Activated naive CD4-positive, alpha-beta T cell treated with anti-CD3 and anti-CD28 coated beads, Interleukin-2, amount 50 U/mL, for 16 hours (primary cell): Measurements from ENCODE around the gene NAIF1.
"Not testable (repeated sequence)": the region's sequence is repeated elsewhere in the genome, so short reads cannot be mapped to it uniquely, and the experiment has no call there.

ENCODE experiments used
- DNase-seq: peaks from one replicate; pipeline ENCODE4 v3.0.0-alpha.2; 2020

The NAIF1 gene

DNA sequence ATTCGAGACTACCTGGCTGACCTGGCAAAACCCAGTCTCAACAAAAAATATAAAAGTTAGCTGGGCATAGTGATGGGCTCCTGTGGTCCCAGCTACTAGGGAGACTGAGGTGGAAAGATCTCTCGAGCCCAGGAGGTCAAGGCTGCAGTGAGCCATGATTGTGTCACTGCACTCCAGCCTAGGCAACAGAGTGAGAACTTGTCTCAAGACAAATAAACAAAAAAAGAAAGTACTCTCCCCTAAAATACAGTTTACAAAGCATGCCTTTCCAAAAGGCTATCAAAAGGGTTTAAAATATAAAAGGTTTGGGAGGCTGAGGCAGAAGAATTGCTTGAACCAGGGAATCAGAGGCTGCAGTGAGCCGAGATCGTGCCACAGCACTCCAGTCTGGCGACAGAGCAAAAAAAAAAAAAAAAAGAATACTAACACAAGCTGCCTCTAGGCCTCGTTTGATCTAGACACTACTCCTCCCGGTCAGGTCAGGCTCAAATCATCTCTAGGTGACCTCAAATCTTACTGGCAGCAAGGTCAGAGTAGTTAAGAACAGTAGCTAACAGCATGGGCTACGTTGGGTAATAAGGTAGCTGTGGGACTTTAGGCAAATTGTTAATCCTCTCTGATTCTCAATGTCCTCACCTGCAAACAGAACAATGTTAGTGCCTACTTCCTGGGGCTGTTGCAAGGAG is 9.3 kb downstream of the NAIF1 start:
- no peak for DNase-seq

DNA sequence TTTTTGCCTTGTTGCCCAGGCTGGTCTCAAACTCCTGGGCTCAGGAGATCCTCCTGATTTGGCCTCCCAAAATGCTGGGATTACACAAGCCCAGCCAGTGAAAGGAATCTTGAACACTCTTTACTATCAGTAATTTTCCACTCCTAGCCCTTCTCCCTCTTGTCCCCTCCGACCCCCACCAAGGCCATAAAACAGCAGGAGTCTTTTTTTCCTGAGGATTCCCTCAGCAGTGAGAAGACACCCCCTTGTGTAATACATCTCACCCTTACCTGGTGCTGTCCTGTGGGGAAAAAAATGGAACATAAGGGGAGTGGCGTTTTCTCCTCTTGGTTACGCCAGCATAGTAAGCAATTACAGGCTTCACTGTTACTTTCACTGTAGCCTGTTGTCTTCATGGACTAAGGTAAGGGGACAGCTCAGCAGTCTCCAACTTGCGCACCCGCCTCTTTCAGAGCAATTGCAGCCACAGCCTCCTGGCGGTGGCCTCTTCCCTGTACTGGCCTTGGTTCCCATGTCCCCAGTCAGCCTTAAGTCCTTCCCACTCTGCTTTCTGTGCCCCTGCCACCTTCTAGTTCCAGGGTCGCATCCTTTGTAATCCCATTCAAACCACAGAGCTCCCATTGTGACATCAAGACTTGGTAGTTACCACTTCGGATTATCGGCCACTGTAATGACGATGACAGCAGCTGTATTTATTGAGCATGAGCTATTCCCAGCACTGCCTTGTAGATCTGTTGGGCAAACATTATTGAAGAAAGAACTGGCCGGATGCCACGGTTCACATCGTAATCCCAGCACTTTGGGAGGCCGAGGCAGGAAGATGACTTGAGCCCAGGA is 10.0 kb downstream of the NAIF1 start:
- no peak for DNase-seq

DNA sequence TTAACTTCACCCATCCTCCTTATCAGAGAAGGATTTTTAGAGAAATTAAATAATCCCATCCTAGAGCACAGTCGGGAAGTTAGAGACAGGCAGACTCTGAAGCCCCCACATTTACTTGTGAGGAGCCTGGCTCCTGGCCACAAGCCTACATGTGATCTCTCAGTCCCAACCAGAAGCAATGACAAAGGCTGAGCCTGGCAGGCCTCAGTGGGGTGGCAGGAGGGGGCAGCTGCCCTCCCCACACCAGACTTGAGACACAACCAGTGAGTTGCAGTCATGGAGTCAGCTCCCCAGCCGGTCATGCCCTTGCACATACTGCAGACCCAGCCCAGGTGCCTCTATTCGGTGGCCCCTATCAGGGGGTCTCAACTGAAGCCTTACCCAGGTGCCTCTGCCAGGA is 11.0 kb downstream of the NAIF1 start:
- no peak for DNase-seq

DNA sequence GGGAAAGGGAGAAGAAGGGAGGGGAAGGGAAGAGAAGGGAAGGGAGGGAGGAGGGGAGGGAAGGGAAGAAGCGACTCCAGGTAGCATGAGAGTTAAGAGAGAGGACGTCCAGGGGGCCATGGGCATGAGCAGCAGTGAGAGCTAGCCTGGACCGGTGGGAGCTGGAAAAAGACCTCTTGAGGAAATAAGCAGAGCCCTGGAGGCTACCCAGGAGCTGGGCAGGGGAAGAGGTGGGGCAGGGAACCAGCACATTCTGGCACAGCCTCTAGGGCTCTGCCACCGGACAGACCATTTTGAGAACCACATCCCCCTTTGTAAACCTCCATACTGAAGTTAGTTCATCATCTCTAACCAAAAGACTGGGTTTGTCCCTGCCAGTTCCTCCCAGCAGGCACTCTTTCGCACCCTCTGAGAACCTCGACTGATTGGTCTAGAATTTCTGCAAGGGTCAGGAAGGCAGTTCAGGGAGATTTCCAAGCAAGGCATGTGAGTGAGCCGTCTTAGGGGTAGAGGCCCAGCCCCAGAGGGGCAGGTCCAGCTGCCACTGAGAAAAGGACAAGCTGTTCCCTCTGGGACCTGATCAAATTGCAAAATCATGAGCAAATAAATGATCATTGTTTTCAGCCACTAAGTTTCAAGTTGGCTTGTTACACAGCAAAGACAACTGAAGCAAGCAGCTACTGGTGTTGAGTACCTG is 11.6 kb downstream of the NAIF1 start:
- DNase-seq = no peak

DNA sequence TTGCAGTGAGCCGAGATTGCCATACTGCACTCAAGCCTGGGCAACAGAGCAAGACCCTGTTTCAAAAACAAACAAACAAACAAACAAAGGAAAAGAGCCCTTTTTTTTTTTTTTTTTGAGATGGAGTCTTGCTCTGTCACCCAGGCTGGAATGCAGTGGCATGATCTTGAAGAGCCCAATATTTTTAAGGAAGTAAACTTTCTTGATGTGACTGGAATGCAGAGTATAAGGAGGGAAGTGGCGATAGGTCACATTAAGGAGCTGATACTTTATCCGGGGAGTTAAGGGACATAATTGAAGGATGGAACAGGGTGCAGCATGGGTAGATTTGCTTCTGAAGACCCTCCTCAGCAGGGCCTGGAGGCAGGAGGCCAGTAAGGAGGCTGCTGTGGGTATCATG is 13.0 kb downstream of the NAIF1 start:
- no peak for DNase-seq

DNA sequence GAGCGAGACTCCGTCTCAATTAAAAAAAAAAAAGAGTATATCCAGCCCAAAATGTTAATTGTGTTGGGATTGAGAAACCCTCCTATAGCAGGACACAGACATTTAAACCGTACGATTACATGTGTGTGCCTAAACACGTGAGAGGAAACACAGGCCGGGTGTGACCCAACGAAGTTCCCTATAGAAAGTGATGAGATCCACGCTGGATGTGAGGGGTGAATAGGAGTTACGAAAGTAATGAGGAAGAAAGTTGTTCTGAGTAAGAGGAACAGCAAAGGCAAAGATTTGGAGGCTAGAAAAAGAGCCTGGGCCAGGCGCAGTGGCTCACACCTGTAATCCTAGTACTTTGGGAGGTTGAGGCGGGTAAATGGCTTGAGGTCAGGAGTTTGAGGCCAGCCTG is 13.6 kb downstream of the NAIF1 start:
- no peak for DNase-seq

DNA sequence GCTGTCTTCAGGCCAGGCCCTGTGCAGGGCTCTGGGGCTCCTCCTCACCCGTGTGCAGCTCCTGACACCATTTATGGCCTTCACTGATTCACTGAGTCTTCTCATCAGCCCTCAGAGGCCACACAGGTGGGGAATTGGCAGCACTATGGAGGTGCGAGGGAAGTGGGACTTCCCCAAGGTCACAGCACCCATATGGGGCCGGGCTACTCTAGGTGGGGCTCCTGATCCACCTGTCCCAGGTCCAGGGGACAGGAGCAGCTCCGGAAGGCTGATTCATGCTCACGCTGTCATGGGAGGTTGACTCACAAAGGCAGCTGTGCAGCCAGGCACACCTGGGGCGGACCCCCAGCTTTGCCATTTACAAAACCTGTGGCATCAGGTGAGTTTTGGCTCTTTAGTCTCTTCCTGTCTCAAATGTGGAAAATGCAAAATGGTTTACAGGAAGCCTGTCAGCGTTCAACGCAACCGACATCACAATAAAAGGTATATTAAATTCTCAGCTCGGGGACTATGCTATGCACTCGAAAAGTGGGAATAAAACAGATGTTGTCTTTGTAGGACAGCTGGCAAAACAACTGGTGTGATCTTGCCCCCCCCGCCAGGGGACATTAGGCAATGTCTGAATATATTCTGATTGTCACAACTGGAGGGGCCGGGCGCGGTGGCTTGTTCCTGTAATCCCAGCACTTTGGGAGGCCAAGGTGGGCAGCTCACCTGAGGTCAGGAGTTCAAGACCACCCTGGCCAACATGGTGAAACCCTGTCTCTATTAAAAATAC is 15.0 kb downstream of the NAIF1 start:
- DNase-seq = no peak

DNA sequence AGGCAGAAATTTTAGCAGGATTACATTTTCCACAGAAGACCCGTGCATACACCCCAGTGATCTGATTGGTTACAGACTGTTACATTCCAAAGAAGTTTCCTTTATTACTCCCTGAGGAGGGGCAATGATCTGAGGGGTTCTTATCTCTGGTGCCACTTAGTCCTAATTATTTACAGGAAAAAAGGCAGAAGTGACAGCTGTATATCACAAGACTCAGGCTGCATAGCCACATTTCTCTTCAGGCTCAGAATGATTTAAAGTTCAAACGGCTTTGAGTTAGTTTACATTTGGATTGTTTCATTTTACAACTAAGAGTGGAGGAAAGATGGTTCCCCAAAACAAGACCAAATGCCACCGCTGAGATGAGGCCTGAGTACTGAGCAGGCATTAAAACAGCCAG is 17.3 kb downstream of the NAIF1 start:
- no peak for DNase-seq

DNA sequence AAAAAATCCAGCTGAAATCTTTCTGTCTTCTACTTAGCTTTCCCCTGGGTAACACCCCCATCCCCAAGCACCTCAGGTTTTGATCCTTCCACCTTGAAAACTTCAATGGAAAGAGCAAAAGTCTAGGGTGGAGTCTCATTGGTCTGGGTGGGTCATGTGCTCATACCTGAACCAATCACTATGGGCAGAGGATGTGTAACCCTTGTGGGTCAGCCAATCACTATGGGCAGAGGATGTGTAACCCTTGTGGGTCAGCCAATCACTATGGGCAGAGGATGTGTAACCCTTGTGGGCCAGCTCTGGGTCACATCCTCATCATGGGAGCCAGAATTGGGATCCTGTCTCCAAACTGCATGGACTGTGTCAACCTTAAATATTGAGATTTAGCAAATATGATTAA is 18.5 kb downstream of the NAIF1 start:
- no peak for DNase-seq

DNA sequence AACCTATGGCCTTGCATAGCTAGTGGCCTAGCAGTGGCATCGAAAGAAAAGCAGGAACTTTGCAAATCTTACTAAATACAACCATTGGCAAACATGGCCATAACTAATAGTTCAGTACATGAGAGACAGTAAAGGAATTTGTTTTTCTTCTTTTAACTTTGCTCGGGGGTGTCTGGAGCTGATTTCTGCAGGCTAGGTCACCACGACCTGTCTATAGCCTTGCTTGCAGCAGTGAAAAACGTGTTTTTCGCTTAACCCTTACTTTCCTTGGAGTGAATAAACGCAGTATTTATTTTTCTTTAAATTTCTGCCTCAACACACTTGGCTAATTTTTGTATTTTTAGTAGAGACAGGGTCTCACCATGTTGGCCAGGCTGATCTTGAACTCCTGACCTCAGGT is 19.9 kb downstream of the NAIF1 start:
- DNase-seq = no peak

DNA sequence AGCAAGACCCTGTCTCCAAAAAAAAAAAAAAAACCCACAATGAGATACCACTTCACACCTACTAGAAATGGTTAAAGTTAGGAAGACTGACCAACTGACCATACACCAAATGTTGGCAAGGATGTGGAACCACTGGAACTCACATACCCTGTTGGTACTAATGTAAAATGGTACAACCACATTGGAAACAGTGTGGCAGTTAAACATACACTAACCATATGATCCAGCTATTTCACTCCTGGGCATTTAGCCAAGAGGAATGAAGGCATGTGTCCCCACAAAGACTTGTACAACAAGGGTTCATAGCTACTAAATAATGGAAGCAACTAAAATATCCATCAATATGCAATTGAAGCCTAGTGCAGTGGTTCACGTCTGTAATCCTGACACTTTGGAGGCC is 21.3 kb downstream of the NAIF1 start:
- DNase-seq = no peak

DNA sequence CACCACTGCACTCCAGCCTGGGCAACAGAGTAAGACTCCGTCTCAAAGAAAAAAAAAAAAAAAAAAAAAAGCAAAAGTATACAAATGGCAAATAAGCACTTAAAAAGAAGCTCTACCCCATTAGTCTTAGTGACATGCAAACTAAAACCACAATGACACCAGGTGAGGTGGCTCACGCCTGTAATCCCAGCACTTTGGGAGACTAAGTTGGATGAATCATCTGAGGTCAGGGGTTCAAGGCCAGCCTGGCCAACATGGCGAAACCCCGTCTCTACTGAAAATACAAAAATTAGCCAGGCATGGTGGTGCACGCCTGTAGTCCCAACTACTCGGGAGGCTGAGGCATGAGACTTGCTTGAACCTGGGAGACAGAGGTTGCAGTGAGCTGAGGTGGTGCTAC is 21.7 kb downstream of the NAIF1 start:
- not testable (repeated sequence) for DNase-seq

DNA sequence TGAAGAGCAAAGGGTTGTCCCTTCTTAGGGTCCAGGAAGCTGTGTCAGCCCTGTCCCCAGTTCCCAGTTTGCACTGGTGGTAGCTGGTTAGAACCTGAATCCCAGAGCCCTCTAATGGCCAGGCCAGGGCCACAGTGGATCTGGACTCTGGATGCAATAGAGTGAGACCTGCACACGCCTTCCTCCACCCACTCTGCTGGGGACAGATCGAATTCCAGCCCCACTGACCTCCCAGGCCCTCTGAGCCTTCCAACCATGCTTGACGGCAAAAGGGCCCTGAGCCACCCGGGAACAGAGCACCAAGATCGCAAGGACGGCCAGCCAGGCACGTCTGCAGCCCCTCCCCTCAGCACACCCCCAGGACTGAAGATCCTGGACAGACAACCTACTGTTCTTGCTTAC is 23.7 kb downstream of the NAIF1 start:
- no peak for DNase-seq

DNA sequence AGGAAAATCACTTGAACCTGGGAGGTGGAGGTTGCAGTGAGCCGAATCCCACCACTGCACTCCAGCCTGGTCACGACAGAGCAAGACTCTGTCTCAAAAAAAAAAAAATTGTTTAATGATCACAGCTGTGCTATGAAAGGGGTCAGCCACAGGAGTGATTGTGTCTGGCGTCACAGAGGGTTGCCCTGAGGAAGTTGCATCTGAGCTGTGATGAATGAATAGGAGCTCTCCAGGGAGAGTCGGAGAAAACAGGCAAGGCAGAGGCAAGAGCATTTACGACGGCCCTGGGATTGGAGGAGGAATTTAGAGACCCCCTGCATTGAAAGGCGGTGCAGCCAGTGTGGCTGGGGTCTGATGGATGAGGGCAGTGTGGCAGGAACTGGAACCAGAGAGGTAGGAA is 25.1 kb downstream of the NAIF1 start:
- no peak for DNase-seq

DNA sequence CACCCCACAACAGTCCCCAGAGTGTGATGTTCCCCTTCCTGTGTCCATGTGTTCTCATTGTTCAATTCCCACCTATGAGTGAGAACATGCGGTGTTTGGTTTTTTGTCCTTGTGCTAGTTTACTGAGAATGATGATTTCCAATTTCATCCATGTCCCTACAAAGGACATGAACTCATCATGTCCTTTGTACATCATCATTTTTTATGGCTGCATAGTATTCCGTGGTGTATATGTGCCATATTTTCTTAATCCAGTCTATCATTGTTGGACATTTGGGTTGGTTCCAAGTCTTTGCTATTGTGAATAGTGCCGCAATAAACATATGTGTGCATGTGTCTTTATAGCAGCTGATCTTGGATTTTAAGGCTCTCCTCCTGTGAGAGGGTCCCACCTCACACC is 26.3 kb downstream of the NAIF1 start:
- not testable (repeated sequence) for DNase-seq

DNA sequence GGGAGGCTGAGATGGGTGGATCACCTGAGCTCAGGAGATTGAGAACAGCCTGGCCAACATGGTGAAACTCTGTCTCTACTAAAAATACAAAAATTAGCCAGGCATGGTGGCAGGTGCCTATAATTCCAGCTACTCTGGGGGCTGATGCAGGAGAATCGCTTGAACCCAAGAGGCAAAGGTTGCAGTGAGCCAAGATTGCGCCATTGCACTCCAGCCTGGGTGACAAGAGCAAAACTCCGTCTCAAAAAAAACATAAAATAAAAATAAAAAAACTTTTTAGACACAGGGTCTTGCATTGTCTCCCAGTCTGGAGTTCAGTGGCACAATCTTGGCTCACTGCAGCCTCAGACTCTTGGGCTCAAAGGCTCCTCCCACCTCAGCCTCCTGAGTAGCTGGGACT is 30.6 kb downstream of the NAIF1 start:
- not testable (repeated sequence) for DNase-seq

DNA sequence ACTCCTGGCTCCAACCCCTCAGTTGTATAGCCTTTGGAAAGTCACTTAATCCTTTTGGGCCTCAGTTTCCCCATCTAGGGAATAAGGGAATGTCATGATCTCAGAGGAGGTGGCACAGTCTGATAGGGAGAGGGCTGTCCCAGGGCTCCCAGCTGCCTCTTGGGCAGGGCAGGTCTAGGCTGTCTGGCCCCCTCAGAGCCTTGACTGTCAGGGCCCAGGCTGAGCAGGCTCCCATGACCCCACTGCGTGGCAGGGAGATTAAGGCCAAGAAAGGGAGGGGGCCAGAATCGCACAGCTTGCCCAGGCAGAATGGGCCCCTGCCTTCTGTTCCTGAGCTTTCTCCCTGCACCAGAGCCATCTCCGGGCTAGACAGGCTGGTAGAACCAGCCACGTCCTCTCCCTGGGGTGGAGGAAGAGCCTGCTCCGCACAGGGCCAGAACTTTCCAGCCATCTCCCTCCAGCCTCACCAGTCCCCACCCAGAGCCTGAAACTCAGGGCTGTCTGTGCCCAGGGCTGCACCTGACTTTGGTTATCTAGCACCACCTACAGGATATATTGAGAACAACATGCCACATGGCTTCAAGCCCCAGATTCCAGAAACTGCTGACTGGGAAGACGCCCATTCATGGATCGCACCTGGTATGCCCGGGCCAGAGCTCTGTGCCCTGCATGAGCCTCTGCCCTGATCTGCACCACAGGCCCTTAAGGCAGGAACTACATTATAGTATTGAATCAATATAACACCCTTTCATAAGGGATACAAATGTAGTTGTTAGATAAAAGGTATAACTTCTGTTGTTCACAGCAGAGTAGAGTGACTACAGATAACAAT is 32.1 kb downstream of the NAIF1 start:
- peak; percentile 60 for DNase-seq

DNA sequence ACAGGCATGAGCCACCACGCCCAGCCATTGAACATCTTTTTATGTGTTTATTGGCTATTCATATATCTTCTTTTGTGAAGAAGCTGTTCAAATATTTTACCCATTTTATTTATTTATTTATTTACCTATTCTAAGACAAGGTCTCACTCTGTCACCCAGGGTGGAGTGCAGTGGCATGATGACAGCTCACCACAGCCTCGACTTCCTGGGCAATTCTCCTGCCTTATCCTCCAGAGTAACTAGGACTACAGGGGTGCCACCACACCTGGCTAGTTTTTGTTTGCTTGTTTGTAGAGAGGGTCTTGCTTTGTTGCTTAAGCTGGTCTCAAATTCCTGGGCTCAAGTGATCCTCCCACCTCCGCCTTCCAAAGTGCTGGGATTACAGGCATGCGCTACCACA is 33.5 kb downstream of the NAIF1 start:
- DNase-seq = no peak

DNA sequence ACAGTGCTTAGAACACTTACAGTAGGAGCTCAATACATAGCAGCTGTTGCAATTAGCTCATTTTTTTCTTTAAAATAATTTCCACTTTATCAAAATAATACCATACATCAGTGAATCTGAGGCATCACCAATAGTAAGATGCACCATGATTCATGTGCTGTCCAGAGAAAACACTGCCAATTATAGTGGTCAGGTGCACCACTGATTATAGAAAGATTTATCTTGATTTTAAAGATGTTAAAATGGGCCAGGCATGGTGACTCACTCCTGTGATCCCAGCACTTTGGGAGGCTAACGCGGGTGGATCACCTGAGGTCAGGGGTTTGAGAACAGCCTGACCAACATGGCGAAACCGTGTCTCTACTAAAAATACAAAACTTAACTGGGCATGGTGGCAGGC is 39.4 kb downstream of the NAIF1 start:
- no peak for DNase-seq

DNA sequence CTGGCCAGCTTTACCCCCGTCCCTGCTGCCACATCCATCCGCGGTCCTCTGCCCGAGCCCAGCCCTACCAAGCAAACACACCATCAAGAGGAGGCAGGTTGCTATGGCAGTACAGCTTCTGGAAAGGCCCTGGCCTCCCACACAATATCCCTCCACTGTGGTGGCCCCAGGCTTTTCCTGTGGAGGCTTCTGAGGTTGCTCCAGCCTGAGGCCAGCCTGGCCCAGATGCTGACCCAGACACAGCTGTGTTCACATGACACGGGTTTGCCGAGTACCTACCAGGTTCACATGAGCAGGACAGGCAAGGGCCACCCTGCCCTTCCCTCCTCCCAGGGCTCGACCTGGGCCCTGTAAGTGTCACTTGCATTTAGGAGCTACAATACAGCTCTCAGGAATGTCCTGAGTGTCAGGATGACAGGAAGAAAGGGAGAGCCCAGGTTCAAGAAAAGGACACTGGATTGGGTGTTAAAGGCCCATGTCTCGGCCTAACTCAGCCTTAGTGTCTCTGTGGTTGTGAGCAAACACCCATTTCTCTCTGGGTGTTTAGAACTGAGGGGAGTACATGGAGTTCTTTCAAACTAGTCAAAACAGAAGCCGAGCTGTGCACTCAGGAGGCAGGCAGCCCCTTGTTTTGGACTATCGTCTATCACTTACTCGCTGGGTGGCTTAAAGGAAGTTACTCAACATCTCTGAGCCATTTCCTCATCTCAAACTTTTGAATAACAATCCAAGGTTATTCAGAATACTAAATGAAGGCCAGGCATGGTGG is 40.2 kb downstream of the NAIF1 start:
- peak; percentile 53 for DNase-seq

DNA sequence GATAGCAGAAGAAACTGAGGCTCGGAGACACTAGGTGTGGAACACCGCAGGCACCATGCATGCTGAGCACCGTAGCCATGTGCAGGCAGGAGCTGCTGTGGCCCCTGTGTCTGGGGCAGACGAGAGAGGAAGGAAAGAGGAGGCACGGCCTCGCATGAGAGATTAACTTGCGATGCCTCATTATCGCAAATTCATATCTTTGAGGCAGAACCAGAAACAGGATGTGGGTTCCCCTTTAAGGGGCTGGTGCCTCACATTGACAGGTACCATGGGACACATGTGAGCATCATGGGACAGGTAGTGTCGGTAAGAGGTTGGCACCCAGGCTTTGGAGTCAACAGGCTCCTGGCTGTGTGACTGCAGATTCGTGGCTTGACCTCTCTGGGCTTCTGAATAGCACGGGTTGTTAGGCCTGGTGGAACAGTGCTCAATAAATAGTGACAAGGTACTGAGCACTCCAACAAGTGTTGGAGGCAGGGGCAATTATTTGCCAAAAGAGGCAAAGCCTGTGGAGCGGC is 40.8 kb downstream of the NAIF1 start:
- peak; percentile 69 for DNase-seq
